Bone marrow (tissue), 2 donors: ENCODE data around the gene ZNF524.
A peak's percentile ranks its signal among the peaks of the same experiment; 100 is the strongest.

Experiments used
- DNase-seq, 2 donors: peaks; one replicate each; lab custom pipeline; 2025; lab: John Stamatoyannopoulos, UW

The ZNF524 gene

GRCh38 chr19:55642153-55643002 is 42.3 kb downstream of the ZNF524 start:
- DNase-seq, result no peak

DNA sequence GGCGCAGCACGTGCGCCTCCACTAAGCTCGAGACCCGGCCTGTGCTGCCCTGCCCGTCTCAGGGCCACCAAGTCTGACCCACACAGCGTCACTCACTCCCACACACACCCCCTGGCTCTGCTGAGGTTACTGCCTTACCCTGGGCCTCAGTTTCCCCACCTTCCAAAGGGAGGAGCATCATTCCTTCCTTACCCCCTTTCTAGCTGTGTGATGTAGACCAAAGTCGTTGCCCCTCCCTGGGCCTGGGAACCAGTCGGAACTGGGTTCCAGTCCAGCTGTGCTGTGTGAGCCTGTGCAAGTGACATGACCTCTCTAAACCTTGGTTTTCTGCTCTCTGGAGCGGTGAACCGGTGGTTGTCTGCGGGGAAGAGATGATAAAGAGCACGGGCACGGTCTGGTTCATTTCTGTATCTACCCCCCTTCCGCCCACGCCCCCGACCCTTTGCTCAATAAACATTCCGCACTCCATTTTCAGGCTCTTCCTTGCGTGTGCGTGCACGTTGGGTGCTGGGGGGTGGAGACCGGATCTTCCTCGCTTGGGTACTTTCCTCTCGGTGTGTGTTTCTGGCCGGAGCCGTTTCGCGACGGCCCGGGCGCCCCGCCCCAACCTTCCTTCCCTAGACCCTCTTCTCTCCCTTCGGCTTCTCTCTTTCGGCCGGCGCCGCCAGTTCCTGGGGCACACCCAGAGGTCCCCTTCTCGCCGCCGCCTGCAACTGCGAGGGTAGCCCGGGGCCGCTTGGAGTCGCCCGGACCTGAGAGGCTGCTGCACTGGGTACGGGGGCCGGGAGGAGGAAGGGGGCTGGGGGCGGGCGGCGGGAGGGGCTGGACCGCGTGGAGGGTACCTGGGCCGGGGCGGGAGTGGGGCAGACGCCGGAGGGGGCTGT is 43.2 kb downstream of the ZNF524 start, which contains the start of gene ZNF581:
Gene ZNF581 (plus strand): TSS at position 647 of the 884 bp plus-strand sequence. CDS start 923 bp downstream, outside the sequence.
- peak; percentile 66 to 68 for DNase-seq

DNA sequence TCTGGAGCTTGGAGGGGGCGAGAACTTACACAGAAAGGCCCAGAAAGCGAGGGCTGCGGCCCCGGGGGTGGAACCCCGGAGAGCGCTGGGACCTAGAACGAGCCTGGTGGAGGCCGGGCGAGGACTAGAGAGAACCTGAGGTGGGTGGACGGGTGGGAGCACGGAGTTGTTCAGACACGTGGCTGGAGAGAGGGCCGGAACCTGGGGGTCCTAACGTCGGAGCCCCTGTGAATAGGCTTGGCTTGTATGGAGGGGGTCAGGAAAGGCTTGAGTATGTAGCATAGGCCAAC is 43.7 kb downstream of the ZNF524 start:
- no peak for DNase-seq

GRCh38 chr19:55644191-55644833 is 44.2 kb downstream of the ZNF524 start:
- no peak for DNase-seq

DNA sequence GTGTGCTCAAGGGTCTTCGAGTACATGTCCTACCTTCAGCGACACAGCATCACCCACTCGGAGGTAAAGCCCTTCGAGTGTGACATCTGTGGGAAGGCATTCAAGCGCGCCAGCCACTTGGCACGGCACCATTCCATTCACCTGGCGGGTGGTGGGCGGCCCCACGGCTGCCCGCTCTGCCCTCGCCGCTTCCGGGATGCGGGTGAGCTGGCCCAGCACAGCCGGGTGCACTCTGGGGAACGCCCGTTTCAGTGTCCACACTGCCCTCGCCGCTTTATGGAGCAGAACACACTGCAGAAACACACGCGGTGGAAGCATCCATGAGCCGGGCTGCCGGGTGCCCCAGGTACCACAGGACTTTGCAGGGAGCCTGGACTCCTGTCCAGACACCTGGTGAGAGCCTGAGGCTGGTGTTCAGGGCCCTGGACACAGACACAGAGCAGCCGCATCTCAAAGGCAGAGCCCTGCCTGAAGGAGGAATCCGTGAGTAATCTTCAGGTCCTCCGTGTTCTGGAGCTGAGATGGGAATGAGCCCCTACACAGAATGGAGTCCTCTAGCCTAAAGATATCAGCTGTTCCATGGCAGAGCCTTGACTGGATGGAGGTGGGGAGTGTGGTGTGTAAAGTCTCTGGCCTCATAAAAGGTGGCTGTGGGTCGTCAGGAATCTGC is 44.9 kb downstream of the ZNF524 start:
- no peak for DNase-seq

GRCh38 chr19:55645512-55645881 is 45.4 kb downstream of the ZNF524 start:
- no peak for DNase-seq

DNA sequence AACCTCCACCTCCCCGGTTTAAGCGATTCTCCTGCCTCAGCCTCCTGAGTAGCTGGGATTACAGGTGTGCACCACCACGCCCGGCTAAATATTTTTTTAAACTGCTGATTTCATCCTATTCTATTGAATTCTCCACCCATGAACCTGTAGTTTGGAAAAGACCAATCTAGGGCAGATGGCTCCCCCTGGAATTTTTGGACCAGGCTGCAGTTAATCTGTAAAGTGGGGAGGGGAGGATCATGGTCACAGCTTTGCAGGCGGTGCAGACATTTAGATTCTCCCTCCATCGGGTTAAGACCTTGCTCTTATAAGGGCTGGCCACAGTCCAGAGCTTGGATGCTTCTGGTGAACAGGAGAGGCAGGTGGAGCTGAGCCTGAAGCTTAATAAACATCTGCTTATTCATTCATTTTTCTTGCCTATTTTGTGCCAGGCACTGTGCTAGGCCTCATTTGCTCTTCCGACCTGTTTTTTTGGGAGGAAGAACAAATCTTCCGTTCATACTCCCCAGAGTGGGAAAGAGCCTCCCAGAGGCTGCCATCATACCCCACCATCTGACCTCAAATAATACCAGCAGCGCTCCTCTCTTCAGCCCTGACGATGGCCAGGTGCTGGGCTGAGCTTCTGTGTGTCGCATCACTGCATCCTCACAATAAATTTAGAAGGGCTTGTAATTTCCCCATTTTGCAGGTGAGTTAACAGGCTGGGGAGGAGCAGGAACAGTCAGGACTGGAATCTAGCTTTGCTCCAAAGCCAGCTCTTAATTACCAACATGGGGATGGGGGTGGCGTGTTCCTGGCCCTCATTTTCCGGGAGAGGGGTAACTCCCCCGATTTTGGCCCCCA is 47.0 kb downstream of the ZNF524 start:
- no peak for DNase-seq

GRCh38 chr19:55647732-55648584 is 47.9 kb downstream of the ZNF524 start, which contains the start of gene CCDC106:
Gene CCDC106 (plus strand): TSS chr19:55648212. CDS start chr19:55649047, 835 bp downstream.
- DNase-seq, result peak in 1 of 2 donors; percentile 64

DNA sequence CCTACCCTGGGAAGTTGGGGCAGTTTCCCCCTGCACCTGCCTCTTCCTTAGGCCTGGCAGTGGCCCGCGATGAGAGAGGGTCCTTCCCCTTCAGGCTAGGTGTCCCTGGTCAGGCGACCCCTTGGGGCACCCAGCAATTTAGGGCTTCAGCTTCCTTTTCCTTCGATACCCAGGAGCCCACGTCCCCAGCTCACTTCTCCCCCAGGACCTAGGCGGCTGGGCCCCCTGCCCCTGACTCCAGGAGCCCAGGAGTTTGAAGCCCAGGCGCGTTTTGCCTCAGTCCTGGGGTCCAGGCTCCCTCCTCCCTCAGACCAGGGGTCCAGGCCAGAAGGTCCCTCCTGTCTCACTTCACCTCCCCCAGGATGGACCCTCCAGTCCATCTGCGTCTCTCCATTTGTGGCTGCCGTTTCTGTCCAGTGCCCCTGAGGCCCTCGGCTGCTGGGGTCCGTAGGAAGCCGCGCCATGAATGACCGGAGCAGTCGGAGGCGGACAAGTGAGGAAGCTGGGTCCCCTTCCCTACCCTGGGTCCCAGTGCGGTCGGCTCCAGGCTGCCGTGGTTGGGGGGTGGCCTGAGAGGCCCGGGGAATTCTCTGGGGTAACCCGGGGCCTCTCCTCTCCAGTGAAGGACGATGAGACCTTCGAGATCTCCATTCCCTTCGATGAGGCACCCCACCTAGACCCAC is 48.6 kb downstream of the ZNF524 start:
- peak in 1 of 2 donors; percentile 23 for DNase-seq

- no peak for DNase-seq
Observed at GRCh38 chr19:55649268-55650125, 49.4 kb downstream of the ZNF524 start.

- no peak for DNase-seq
Observed at GRCh38 chr19:55650126-55650557, 50.1 kb downstream of the ZNF524 start.

- DNase-seq, result no peak
Observed at GRCh38 chr19:55650602-55651230, 50.6 kb downstream of the ZNF524 start.

GRCh38 chr19:55651236-55651635 is 51.1 kb downstream of the ZNF524 start:
- DNase-seq, result no peak

DNA sequence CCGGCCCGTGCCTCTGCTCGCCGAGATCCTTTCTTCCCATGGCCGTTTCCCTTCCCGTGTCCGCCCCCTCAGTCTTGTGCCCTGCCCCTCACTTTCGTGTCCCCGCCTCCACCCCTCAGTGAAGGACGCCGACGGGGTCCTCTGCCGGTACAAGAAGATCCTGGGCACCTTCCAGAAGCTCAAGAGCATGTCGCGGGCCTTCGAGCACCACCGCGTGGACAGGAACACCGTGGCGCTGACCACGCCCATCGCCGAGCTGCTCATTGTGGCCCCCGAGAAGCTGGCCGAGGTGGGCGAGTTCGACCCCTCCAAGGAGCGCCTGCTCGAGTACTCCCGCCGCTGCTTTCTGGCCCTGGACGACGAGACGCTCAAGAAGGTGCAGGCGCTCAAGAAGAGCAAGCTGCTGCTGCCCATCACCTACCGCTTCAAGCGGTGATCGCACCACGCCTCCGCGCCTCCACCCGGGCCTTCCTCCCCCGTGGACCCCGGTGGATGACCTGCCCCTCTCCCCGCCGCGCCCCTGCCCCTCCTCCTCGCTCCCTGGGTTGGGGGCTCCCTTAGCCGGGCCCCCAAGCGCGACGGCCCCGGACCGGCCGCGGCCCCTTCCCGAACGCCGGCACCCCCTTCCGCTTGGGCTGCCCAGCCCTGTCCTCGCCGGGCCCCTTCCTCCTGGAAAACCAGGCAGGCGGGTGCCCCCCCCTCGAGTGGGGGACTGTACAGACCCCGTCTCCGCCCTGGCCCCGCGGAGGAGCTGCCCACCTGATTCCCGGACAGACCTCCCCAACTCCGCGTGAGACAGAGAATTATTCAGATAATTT is 52.4 kb downstream of the ZNF524 start:
- no peak for DNase-seq
